AG09309 (cell line): Measurements from ENCODE around the gene MEAF6.

Experiments used
- DNase-seq: peaks from one replicate; pipeline ENCODE4 v3.0.0-alpha.2; 2010; ENCODE audit warnings: low read depth
- H3K4me3 ChIP-seq: 2 replicates; pipeline ENCODE4 v1.5.1; 2011; ENCODE audit warnings: mild to moderate bottlenecking, low read depth, low read length, moderate library complexity; ENCODE audit not compliant: control insufficient read depth
- CTCF ChIP-seq: IDR thresholded peaks from 2 replicates; pipeline ENCODE4 v1.5.1; 2011; ENCODE audit warnings: mild to moderate bottlenecking, low read depth, low read length, inconsistent platforms; ENCODE audit not compliant: insufficient read depth, control insufficient read depth; ENCODE audit errors: missing control alignments

The MEAF6 gene

GRCh38 chr1:37456614-37457013 lies 58.0 kb downstream of the MEAF6 start:
- DNase-seq, result no peak
- TF ChIP-seq CTCF, result no peak
- H3K4me3 ChIP-seq, result no peak overlapping the region

GRCh38 chr1:37455516-37455915 lies 59.0 kb downstream of the MEAF6 start:
- no peak for TF ChIP-seq CTCF
- H3K4me3 ChIP-seq, result no peak overlapping the region
- no peak for DNase-seq

GRCh38 chr1:37453647-37454046 lies 60.9 kb downstream of the MEAF6 start:
- H3K4me3 ChIP-seq, result no peak overlapping the region
- TF ChIP-seq CTCF, result no peak
- no peak for DNase-seq

GRCh38 chr1:37452416-37452815 lies 62.1 kb downstream of the MEAF6 start:
- no peak overlapping the region for H3K4me3 ChIP-seq
- no peak for TF ChIP-seq CTCF
- no peak for DNase-seq

- TF ChIP-seq CTCF, result no peak
- no peak overlapping the region for H3K4me3 ChIP-seq
- no peak for DNase-seq
Measured at GRCh38 chr1:37449936-37450335, 64.6 kb downstream of the MEAF6 start.

GRCh38 chr1:37448691-37449417 lies 65.7 kb downstream of the MEAF6 start:
- no peak overlapping the region for H3K4me3 ChIP-seq
- no peak for DNase-seq
- no peak for TF ChIP-seq CTCF
